ENCODE data around the gene GRID1.

GRID1 gene

GRCh38 chr10:85575441-85575840 is 791.2 kb downstream of the GRID1 start:
- H3K27me3 Mint-ChIP-seq (ENCODE audit: low read depth): no peaks in the 10 kb centered on the region
- no peaks in the 10 kb centered on the region for H3K4me1 Mint-ChIP-seq (ENCODE audit: low read depth)
- no peak overlapping the region for H3K4me3 Mint-ChIP-seq
- no peak overlapping the region for H3K27ac Mint-ChIP-seq
- H3K36me3 Mint-ChIP-seq (ENCODE audit: low read depth): no peaks in the 10 kb centered on the region
- no peaks in the 10 kb centered on the region for H3K9me3 Mint-ChIP-seq

GRCh38 chr10:85570871-85571270 is 795.7 kb downstream of the GRID1 start:
- no peaks in the 10 kb centered on the region for H3K9me3 Mint-ChIP-seq
- no peak overlapping the region for H3K4me3 Mint-ChIP-seq
- no peaks in the 10 kb centered on the region for H3K36me3 Mint-ChIP-seq (ENCODE audit: low read depth)
- H3K27ac Mint-ChIP-seq: no peak overlapping the region
- H3K27me3 Mint-ChIP-seq (ENCODE audit: low read depth): peaks cover 6% of the 10 kb centered on the region
- no peaks in the 10 kb centered on the region for H3K4me1 Mint-ChIP-seq (ENCODE audit: low read depth)

DNA sequence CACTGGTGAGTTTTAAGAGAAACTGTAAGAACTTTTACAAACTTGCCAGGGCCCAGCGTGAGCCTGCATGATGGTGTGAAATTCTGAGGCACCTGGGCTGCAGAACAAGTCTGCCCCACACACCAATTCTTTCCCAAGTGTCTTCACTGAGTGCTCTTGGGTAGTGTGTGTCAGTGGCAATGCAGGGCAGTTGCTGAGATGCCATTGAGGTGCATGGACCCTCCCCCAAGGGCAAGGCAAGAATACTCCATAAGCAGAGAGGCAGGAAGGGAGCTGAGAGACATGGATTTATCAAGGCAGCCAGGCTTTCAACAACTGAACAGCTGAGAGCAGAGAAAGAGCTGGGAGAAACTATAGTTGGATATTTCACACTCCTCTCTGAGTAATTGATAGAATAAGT is 801.2 kb downstream of the GRID1 start:
- Mint-ChIP-seq H3K4me1 (ENCODE audit: low read depth) (no peaks in the 10 kb centered on the region), H3K4me3 (no peak overlapping the region), H3K36me3 (ENCODE audit: low read depth) (no peaks in the 10 kb centered on the region), H3K27ac (no peak overlapping the region), H3K9me3 (no peaks in the 10 kb centered on the region), H3K27me3 (ENCODE audit: low read depth) (peaks cover 6% of the 10 kb centered on the region)

GRCh38 chr10:85558533-85558932 is 808.1 kb downstream of the GRID1 start:
- Mint-ChIP-seq H3K4me3 (no peak overlapping the region), H3K27me3 (ENCODE audit: low read depth) (no peaks in the 10 kb centered on the region), H3K9me3 (no peaks in the 10 kb centered on the region), H3K27ac (no peak overlapping the region), H3K36me3 (ENCODE audit: low read depth) (no peaks in the 10 kb centered on the region), H3K4me1 (ENCODE audit: low read depth) (no peaks in the 10 kb centered on the region)

GRCh38 chr10:85557706-85558105 is 808.9 kb downstream of the GRID1 start:
- Mint-ChIP-seq H3K36me3 (ENCODE audit: low read depth) (no peaks in the 10 kb centered on the region), H3K27me3 (ENCODE audit: low read depth) (no peaks in the 10 kb centered on the region), H3K4me1 (ENCODE audit: low read depth) (no peaks in the 10 kb centered on the region), H3K27ac (no peak overlapping the region), H3K9me3 (no peaks in the 10 kb centered on the region), H3K4me3 (no peak overlapping the region)

- H3K27me3 Mint-ChIP-seq (ENCODE audit: low read depth): no peaks in the 10 kb centered on the region
- no peak overlapping the region for H3K4me3 Mint-ChIP-seq
- H3K27ac Mint-ChIP-seq: no peak overlapping the region
- no peaks in the 10 kb centered on the region for H3K4me1 Mint-ChIP-seq (ENCODE audit: low read depth)
- H3K9me3 Mint-ChIP-seq: no peaks in the 10 kb centered on the region
- no peaks in the 10 kb centered on the region for H3K36me3 Mint-ChIP-seq (ENCODE audit: low read depth)
These were observed 809.5 kb downstream of the GRID1 start for GRCh38 chr10:85557077-85557476.
